A549 treated with RU486 at 1 μM for 4 hours (cell line): ENCODE measurements around the gene KAT2B. TPM values are rescaled to one million over a fixed set of nuclear protein-coding genes. Genes with fewer than 3 reads are reported as not detected.

ENCODE experiments used
- total RNA-seq: library from RNA; stranded (reverse); fragments of 200-300 nt; extraction: Qiagen RNA extraction; gene quantifications from 5 replicates; pipeline ENCODE4 v1.2.3, GENCODE V29; 2022; ENCODE audit warnings: low read depth

The KAT2B gene
- 4.8 to 5.9 TPM (median 5.6 TPM) in 5 replicates for total RNA-seq

DNA sequence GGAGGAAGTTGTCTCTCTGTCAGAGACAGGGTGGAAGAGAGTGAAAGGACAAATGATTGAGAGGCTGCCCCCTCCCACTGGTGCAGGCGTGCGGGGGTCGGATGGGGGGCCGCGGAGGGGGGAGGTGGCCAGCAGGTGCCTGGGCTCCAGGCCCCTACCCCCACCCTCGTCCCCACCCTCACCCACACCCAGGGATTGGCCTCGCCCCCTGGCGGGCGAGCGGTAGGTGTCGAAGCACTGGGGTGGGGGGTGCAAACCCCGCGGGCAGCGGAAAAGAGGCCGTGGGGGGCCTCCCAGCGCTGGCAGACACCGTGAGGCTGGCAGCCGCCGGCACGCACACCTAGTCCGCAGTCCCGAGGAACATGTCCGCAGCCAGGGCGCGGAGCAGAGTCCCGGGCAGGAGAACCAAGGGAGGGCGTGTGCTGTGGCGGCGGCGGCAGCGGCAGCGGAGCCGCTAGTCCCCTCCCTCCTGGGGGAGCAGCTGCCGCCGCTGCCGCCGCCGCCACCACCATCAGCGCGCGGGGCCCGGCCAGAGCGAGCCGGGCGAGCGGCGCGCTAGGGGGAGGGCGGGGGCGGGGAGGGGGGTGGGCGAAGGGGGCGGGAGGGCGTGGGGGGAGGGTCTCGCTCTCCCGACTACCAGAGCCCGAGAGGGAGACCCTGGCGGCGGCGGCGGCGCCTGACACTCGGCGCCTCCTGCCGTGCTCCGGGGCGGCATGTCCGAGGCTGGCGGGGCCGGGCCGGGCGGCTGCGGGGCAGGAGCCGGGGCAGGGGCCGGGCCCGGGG lies at the start of gene KAT2B:
Gene KAT2B, plus strand, starts transcription at position 682 of the 783 bp plus-strand sequence. Its CDS starts 32 bp downstream, at position 714.

GRCh38 chr3:20012164-20012563 lies 28.1 kb upstream of the KAT2B start, which contains the start of gene PP2D1:
PP2D1 (minus strand) TSS chr3:20012264; CDS start chr3:20012072, 192 bp downstream.

GRCh38 chr3:20185679-20186599 lies 145.7 kb downstream of the KAT2B start, which contains the start of gene SGO1:
SGO1 (minus strand) TSS chr3:20186206; CDS start chr3:20184027, 2,179 bp downstream.

Other genes starting within 250 kb of the KAT2B start
- 0.29 to 1.2 TPM (median 0.51 TPM) in 5 replicates for gene EFHB, start 106.2 kb upstream of the KAT2B start, total RNA-seq
- 38.4 to 59.3 TPM (median 44.6 TPM) in 5 replicates for gene RAB5A, start 93.3 kb upstream of the KAT2B start, total RNA-seq
- not detected in 5 replicates for gene PP2D1, start 28.2 kb upstream of the KAT2B start, total RNA-seq
- 12.0 to 19.5 TPM (median 15.9 TPM) in 5 replicates for gene SGO1, start 145.8 kb downstream of the KAT2B start, total RNA-seq